ENCODE measurements around the gene SEMA3A. TPM values are rescaled to one million over a fixed set of nuclear protein-coding genes. Genes with fewer than 3 reads are reported as not detected.
A peak's percentile ranks its signal among the peaks of the same experiment; 100 is the strongest.

The SEMA3A gene
- total RNA-seq, 1 experiment from 2014 or later = 14.2 TPM

- DNase-seq (ENCODE audit: low read depth, low spot score) (no peak), ATAC-seq (no peak)
- Histone ChIP-seq H2AFZ (ENCODE audit: low read depth, low read length, poor library complexity, severe bottlenecking) (peak overlapping the region; percentile 18), H3K36me3 (ENCODE audit: control insufficient read depth in 1 of 2, insufficient read depth in 2 of 2, low read length in 2 of 2) (no peaks in the 10 kb centered on the region), H3K9me2 (ENCODE audit: insufficient read depth) (no peaks in the 10 kb centered on the region), H3K4me2 (ENCODE audit: low read length) (no peak overlapping the region), H3K9me3 (ENCODE audit: control insufficient read depth in 1 of 2, insufficient read depth in 1 of 2, low read depth in 1 of 2, low read length in 2 of 2) (no peaks in the 10 kb centered on the region), H4K20me1 (ENCODE audit: insufficient read depth) (no peaks in the 10 kb centered on the region), H3K9ac (ENCODE audit: low read length) (no peak overlapping the region), H3K4me3 (replicated peaks in 1 of 2; ENCODE audit: low read depth in 1 of 2, low read length in 2 of 2) (no peak overlapping the region), H3K4me1 (ENCODE audit: control insufficient read depth in 1 of 2, insufficient read depth in 2 of 2, low read length in 2 of 2) (peaks cover 5 to 36% of the 10 kb centered on the region in 2 experiments; a peak in 3 of 4 replicates), H3K27me3 (ENCODE audit: insufficient read depth, low read length) (no peaks in the 10 kb centered on the region), H3K79me2 (ENCODE audit: insufficient read depth, low read length) (no peaks in the 10 kb centered on the region; the same call in 1 of the 2 replicates), H3K27ac (ENCODE audit: low read depth, low read length) (no peak overlapping the region)
- no TSS peak for BruUV-seq (replicated peaks)
- CTCF ChIA-PET = no interaction called here
- RAD21 ChIA-PET (ENCODE audit: low non-redundant PET in 1 of 2, low total read pairs in 2 of 2, uncharacterized antibody in 2 of 2, unreplicated experiment in 2 of 2) = no interaction called here
- intact Hi-C loops (cut with micrococcal nuclease) = no loop called here
- TF ChIP-seq REST (IDR thresholded peaks at IDR 0.05; ENCODE audit: low read depth) (no peak), CTCF (IDR thresholded peaks at IDR 0.05 in 2 of 3, conservative IDR thresholded peaks at IDR 0.05 in 1 of 3; ENCODE audit: borderline replicate concordance in 1 of 3, insufficient read depth in 1 of 3, low read depth in 2 of 3, low read length in 2 of 3) (no peak), SRF (IDR thresholded peaks at IDR 0.05; ENCODE audit: low read depth) (no peak), POLR2AphosphoS5 (IDR thresholded peaks at IDR 0.05; ENCODE audit: low read depth, low read length) (no peak)
- POLR2A ChIA-PET = no interaction called here
These were observed 4.4 kb downstream of the SEMA3A start for GRCh38 chr7:84190016-84190705.
